PC-3 (cell line): ENCODE results near the gene IRX4. TPM values are rescaled to one million over a fixed set of nuclear protein-coding genes. Genes with fewer than 3 reads are reported as not detected.

ENCODE experiments used
- ATAC-seq: fragments of 200-7000 bp; cut with Tn5 transposase; 2 replicates; pipeline ENCODE4 v1.9.1; 2020; ENCODE audit warnings: mild to moderate bottlenecking, moderate library complexity
- BruUV-seq: library from RNA; stranded (reverse); fragments of 400-500 nt; replicated peaks from 2 replicates; lab custom pipeline; 2021; lab: Mats Ljungman, UMichigan
- CTCF ChIA-PET: fragments of 300-600 bp; sonication (Branson Sonifier 250); formaldehyde crosslinking; loops from one replicate; lab custom pipeline; 2022; ENCODE audit warnings: antibody characterized with exemption; lab: Charles Lee
- POLR2A ChIA-PET: fragments of 300-600 bp; sonication (Branson Sonifier 250); formaldehyde crosslinking; loops from one replicate; lab custom pipeline; 2022; ENCODE audit warnings: antibody characterized with exemption; ENCODE audit not compliant: unreplicated experiment; lab: Charles Lee
- DNase-seq: peaks from one replicate; pipeline ENCODE4 v3.0.0-alpha.2; 2015
- H2AFZ ChIP-seq: fragments of 300-600 bp; sonication (generic); 2 replicates; pipeline ENCODE4 v1.6.0; 2016; ENCODE audit warnings: antibody characterized with exemption, low read length
- H3F3A ChIP-seq: fragments of 300-600 bp; sonication (generic); one replicate; pipeline ENCODE4 v1.6.0; 2017; ENCODE audit warnings: antibody characterized with exemption, low read length, control low read depth, mild to moderate bottlenecking; ENCODE audit not compliant: unreplicated experiment
- H3K27ac ChIP-seq: fragments of 300-600 bp; sonication (generic); 2 replicates; pipeline ENCODE4 v1.5.1; 2016; ENCODE audit warnings: mild to moderate bottlenecking, low read length
- H3K27me3 ChIP-seq: fragments of 300-600 bp; sonication (generic); 2 replicates; pipeline ENCODE4 v1.6.1; 2016; ENCODE audit warnings: low read length, mixed read lengths
- H3K36me3 ChIP-seq: fragments of 300-600 bp; sonication (generic); 2 replicates; pipeline ENCODE4 v1.6.1; 2016; ENCODE audit warnings: low read depth, mixed run types, low read length, mixed read lengths
- H3K4me1 ChIP-seq: fragments of 300-600 bp; sonication (generic); 2 replicates; pipeline ENCODE4 v1.5.1; 2016; ENCODE audit warnings: low read length; ENCODE audit not compliant: insufficient read depth
- H3K4me2 ChIP-seq: fragments of 300-600 bp; sonication (generic); 2 replicates; pipeline ENCODE4 v1.6.0; 2016; ENCODE audit warnings: low read length
- H3K4me3 ChIP-seq: fragments of 300-600 bp; sonication (generic); 2 replicates; pipeline ENCODE4 v1.5.1; 2016; ENCODE audit warnings: mild to moderate bottlenecking, low read length, mixed read lengths
- H3K79me2 ChIP-seq: fragments of 300-600 bp; sonication (generic); 2 replicates; pipeline ENCODE4 v1.6.1; 2017; ENCODE audit warnings: low read length, mixed read lengths
- H3K9ac ChIP-seq: fragments of 300-600 bp; sonication (generic); 2 replicates; pipeline ENCODE4 v1.6.0; 2016; ENCODE audit warnings: mild to moderate bottlenecking, low read length
- H3K9me2 ChIP-seq: fragments of 300-600 bp; sonication (generic); replicated peaks from 2 replicates; pipeline ENCODE4 v1.6.1; 2016; ENCODE audit warnings: mixed run types, low read length, mixed read lengths
- H3K9me3 ChIP-seq: fragments of 300-600 bp; sonication (generic); 2 replicates; pipeline ENCODE4 v1.6.1; 2016; ENCODE audit warnings: low read length, mixed read lengths
- H4K20me1 ChIP-seq: fragments of 300-600 bp; sonication (generic); 2 replicates; pipeline ENCODE4 v1.6.1; 2016; ENCODE audit warnings: low read length, mixed read lengths
- CTCF ChIP-seq: fragments of 300-600 bp; sonication (generic); conservative IDR thresholded peaks from 2 replicates; pipeline ENCODE4 v1.5.1; 2017; ENCODE audit warnings: antibody characterized with exemption, low read depth, mild to moderate bottlenecking, low read length
- EZH2 ChIP-seq: fragments of 300-600 bp; sonication (generic); IDR thresholded peaks from one replicate; pipeline ENCODE4 v1.6.1; 2017; ENCODE audit warnings: antibody characterized with exemption, mild to moderate bottlenecking, low read length; ENCODE audit not compliant: unreplicated experiment
- EZH2phosphoT487 ChIP-seq: fragments of 300-600 bp; sonication (generic); IDR thresholded peaks from 2 replicates; pipeline ENCODE4 v1.6.1; 2018; ENCODE audit warnings: mild to moderate bottlenecking, antibody characterized with exemption, low read length, borderline replicate concordance
- intact Hi-C: fragments of 100-400 bp; cut with micrococcal nuclease; formaldehyde crosslinking; loops from 2 replicates; pipeline ENCODE4 v1.9.0; 2023
- total RNA-seq: library from RNA; depleted of rRNA; stranded (reverse); fragments of >200 nt; gene quantifications from 2 replicates; pipeline ENCODE4 v1.2.3, GENCODE V29; 2014

IRX4 gene
- total RNA-seq, 1 experiment from 2014 or later = not detected

GRCh38 chr5:1918488-1919208, 35.9 kb upstream of the IRX4 start:
- Histone ChIP-seq H2AFZ (no peak overlapping the region), H3K36me3 (no peaks in the 10 kb centered on the region), H4K20me1 (no peaks in the 10 kb centered on the region), H3K9ac (no peak overlapping the region), H3K79me2 (no peaks in the 10 kb centered on the region), H3K4me3 (no peak overlapping the region), H3K27me3 (peaks cover 32% of the 10 kb centered on the region), H3K9me2 (no peaks in the 10 kb centered on the region), H3K4me1 (no peaks in the 10 kb centered on the region), H3K27ac (no peak overlapping the region), H3F3A (no peaks in the 10 kb centered on the region), H3K9me3 (no peaks in the 10 kb centered on the region), H3K4me2 (no peak overlapping the region)
- TF ChIP-seq CTCF (no peak), EZH2 (no peak), EZH2phosphoT487 (no peak)
- no TSS peak for BruUV-seq
- ATAC-seq = no peak
- intact Hi-C loops = no loop called here
- CTCF ChIA-PET = no interaction called here
- no peak for DNase-seq
- POLR2A ChIA-PET = no interaction called here

DNA sequence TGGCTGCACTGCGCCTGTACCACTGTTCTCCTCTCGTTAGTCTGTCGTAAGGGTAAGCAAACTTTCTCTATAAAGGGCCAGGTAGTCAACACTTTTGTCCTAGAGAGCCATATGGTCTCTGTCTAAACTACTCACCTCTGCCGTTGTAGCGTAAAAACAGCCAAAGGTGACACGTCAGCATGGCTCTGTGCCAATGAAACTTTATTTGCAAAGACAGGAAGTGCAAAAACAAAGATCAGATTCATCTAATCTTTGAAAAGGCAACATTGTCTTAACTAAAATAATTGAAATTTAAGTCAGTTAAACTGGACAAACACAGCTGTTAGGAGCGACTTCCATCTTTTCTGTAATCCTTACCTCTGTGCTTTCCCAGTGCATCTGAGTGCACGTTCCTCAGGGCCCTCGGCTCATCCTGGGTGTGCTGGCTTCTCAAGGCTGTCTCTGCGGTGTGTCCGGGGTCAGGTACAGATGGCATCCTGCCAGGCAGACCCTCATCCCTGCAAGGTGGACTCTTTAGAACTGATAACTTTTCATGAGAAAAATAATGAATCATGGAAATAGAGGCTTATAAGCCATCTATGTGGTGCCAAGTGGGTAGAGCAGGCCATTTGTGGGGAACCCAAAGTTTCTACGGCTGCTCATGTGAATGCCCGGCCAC, 35.2 kb upstream of the IRX4 start:
- CTCF ChIA-PET = no interaction called here
- 0 out of 2 replicates have a peak overlapping the region, but pooled peaks have one; percentile 34 for H3K4me2 ChIP-seq
- intact Hi-C loops = no loop called here

More for the DNA sequence above, 35.2 kb upstream of the IRX4 start:
- no peaks in the 10 kb centered on the region for H3K9me3 ChIP-seq
- no peak overlapping the region for H3K27ac ChIP-seq
- no peak overlapping the region for H3K4me3 ChIP-seq
- no peaks in the 10 kb centered on the region for H3K9me2 ChIP-seq
- H3K4me1 ChIP-seq = no peaks in the 10 kb centered on the region
- no TSS peak for BruUV-seq
- ATAC-seq (no peak), DNase-seq (peak; percentile 26)
- no peaks in the 10 kb centered on the region for H4K20me1 ChIP-seq
- H3F3A ChIP-seq = no peaks in the 10 kb centered on the region
- TF ChIP-seq EZH2 (no peak), EZH2phosphoT487 (no peak), CTCF (no peak)
- H3K79me2 ChIP-seq = no peaks in the 10 kb centered on the region
- no peaks in the 10 kb centered on the region for H3K36me3 ChIP-seq
- H2AFZ ChIP-seq = no peak overlapping the region
- POLR2A ChIA-PET = no interaction called here
- peaks cover 32% of the 10 kb centered on the region for H3K27me3 ChIP-seq
- no peak overlapping the region for H3K9ac ChIP-seq
